Stimulated activated naive CD4-positive, alpha-beta T cell treated with Interleukin-2 at 50 U/mL for 16 hours (primary cell): ENCODE measurements around the gene NOP14.
A peak's percentile ranks its signal among the peaks of the same experiment; 100 is the strongest.
"Not testable (repeated sequence)": the region's sequence is repeated elsewhere in the genome, so short reads cannot be mapped to it uniquely, and the experiment has no call there.

Source experiments
- DNase-seq: peaks from one replicate; lab custom pipeline; 2025; lab: John Stamatoyannopoulos, UW

The NOP14 gene

DNA sequence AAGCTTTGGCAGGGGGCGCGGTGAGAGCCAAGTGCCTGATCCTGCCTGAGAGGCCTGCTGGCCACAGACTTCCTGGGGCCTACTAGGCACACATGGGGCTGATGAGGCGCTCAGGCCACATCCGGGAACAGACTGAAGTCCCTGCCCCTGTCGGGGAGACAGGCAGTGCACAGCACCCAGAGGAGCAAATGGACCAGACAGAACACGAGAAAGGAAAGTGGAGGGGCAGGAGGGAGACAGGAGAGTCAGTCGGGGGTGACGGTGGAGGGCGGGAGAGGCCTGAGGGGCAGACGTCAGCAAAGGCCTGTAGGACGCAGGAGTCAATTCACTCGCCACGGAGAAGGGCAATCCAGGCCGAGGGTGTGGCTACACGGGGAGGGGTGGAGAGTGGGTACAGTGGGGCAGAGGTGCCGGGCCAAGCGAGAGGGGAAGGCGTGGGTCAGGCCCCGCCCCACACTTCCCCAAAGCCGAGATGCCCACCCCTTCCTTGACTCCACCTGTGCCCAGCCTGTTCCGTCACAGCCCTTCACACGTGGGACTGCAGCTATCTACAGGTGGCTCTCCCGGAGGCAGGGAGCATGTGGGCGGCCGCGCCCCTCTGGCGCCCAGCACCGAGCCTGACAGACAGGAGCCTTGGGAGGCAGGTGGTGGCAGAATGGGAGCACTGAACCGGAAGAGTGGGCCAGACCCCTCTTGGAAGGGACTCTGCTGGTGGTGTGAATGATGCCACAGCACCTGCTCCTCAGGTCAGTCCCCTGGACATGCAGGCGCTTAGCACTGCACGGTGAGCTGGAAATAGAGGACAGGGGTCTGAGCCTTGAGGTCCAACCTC is 20.5 kb downstream of the NOP14 start:
- peak; percentile 22 for DNase-seq

- DNase-seq: no peak
These were observed 21.1 kb downstream of the NOP14 start for GRCh38 chr4:2942037-2942531.

- DNase-seq: no peak
These were observed 21.8 kb downstream of the NOP14 start for GRCh38 chr4:2941138-2942036.

GRCh38 chr4:2940267-2941137 is 22.7 kb downstream of the NOP14 start:
- no peak for DNase-seq

DNA sequence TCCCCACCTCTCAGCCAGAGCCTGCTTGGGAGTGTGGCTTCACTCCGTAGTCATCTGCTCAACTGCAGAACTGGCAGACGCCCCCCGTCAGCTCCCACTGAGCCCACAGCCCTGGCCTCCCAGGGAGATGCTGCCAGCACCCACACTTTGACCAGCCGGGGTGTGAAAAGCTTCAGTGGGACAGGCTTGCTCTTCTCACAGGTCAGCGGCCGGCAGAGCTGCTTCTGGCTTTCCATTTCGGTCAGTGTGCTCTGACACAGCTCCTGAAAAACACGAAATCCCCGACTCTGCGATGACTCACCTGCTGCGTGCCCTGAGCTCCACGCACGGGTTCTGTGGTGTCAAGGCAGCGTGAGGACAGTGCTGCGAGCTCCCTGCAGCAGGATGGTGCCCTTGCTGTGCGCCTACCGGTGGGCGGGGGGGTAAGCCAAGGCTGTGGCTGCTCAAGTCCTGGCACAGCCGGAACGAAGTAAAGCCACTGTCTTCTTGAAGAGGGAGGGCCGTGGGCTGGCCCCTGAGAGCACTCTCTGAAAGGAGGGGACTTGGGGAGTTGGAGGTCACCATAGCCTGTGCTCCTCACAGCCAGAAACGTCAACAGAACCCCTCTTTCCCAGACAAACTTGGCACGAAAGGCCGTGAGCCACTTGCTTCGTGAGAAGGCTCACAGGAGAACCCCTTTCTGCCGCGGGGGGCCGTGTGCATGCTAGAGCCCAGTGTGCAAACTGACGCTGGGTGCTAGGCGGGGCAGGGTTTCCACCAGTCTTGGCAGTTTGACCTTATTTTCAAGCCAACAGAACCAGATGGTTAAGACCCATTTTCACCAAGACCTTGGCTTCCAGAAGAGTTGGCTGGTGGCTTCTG is 23.6 kb downstream of the NOP14 start:
- DNase-seq: peak; percentile 22

GRCh38 chr4:2938906-2939305 is 24.3 kb downstream of the NOP14 start:
- DNase-seq: no peak

DNA sequence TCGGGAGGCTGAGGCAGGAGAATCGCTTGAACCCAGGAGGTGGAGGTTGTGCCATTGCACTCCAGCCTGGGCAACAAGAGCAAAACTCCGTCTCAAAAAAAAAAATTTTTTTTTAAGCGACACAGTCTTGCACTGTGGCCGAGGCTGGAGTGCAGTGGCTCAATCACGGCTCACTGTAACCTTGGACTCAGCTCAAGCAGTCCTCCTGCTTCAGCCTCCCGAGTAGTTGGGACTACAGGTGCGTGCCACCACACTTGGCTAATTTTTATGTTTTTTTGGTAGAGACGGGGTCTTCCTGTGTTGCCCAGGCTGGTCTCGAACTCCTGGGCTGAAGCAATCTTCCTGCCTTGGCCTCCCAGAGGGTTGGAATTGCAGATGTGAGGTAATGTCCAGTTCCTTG is 24.8 kb downstream of the NOP14 start:
- DNase-seq: not testable (repeated sequence)

DNA sequence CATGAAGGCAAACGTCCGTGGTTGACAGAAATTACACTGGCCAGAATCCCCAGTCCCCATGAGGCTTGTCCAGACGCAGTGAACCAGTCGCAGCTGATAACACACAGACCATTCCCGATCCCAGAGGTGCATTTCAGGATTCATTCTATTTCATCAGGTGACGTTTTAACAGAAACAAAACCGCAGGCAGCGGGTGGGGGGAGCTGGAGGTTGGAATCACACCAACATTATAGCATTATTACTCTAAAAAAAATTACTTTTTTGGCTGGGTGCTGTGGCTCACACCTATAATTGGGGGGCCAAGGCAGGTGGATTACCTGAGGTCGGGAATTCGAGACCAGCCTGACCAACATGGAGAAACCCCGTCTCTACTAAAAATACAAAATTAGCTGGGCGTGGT is 25.2 kb downstream of the NOP14 start:
- no peak for DNase-seq

- DNase-seq: peak; percentile 22
These were observed 25.9 kb downstream of the NOP14 start for GRCh38 chr4:2937146-2937857.

DNA sequence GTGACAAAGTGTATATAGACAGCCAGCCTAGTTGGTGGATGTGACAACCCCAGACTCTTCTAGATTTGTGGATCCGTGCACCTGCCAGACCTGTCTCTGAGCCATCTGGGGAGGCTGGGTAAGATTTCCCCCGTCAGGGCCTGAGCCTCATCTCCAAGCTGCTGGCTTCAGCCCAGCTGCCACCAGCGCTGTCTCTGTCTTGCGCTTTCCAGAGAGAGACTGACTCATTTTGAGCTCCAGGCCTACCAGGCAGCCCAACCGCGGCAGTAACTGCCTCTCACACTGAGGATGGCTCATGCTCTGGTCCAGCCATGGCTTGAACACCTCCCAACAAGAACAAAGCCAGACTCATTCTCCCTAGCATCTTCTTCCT is 26.4 kb downstream of the NOP14 start:
- DNase-seq: peak; percentile 73

GRCh38 chr4:2935762-2936743 is 27.2 kb downstream of the NOP14 start:
- peak; percentile 82 for DNase-seq

GRCh38 chr4:2934813-2935761 is 28.1 kb downstream of the NOP14 start:
- DNase-seq: peak; percentile 90

GRCh38 chr4:2934077-2934812 is 29.0 kb downstream of the NOP14 start:
- peak; percentile 64 for DNase-seq

DNA sequence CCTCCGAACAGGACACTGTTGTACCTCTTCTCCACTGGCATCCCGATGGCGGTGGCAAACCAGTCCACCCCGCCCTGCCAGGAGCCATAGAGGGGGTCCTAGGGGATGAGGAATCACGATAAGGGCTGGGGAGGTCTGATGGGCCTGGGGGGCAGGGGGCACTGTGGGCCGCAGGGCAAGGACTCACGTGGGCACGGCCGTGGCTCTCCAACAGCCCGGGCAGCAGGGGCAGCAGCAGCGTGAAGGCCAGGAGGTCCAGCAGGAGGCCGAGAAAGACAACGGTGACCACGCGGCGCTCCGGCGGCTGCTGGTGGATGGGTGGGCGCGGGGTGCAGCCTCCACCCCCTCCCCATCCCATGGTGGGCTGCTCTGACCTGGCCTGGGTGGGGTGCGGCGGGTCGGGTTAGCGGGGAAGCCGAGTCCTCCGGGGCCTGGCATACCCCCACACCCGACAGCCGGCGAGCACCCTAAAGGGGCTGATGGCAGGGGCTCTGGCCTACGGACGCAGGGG is 29.6 kb downstream of the NOP14 start:
- DNase-seq: no peak

DNA sequence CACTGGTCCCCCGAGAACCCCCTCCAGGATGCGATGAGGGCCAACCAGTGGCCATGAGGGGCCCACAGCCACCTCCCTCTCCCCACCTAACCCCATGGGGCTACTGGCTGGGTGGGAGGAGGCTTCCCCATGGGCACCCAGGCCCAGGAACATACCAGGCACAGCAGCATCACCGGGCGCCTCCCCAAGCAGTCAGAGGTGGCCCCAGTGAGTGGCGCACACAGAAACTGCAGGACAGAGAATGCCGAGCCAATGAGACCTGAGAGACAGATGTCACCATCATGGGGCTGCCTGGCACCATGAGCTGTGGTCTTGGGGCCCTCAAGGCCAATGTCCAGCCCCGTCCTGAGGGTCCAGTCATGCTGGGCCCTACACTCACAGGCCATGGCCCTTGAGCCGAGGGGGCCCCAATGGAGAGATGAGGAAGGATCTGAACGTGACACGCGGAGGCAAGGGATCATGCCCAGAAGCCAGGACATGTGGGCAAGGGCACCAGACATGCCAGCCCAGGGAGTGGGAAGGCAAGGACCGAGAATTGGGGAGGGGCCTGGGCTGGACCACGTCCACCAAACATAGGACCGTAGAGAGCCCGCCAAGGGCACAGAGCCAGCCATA is 30.1 kb downstream of the NOP14 start:
- peak; percentile 27 for DNase-seq

DNA sequence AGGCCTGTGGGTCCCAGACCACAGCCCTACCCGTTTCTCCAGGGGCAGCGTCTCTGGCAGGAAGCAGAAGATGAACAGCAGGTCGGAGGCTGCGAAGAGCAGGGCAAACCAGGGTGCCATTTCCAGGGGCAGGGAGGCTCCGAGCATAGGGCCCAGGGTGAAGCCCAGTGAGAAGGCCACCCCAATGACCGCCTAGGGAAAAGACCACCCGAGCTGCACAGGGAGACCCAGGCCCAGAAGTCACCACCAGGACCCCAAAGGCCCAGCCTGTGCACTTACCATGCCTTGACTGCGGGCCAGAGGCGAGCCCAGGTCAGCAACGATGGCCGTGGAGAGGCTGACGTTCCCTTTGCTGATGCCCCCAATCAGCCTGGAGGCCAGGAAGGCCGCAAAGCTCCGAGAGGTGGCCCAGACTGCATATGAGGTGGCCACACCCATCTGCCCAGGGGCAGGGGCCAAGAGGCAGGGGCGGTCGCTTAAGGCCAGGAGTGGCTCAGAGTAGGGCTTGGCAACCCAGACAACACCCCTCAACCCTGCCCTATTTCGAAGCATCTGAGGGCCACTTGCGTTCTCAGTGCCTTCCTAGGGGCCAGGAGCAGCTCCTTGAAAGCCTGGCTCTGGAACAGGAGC is 30.8 kb downstream of the NOP14 start:
- no peak for DNase-seq
